CD8-positive, alpha-beta memory T cell (primary cell): Measurements from ENCODE around the gene CDKN1A. TPM values are rescaled to one million over a fixed set of nuclear protein-coding genes. Genes with fewer than 3 reads are reported as not detected.
A peak's percentile ranks its signal among the peaks of the same experiment; 100 is the strongest.

Experiments
- CTCF ChIA-PET: fragments of 350-600 bp; sonication (Branson Sonifier 250); formaldehyde crosslinking; loops from one replicate; lab custom pipeline; 2021; ENCODE audit warnings: antibody characterized with exemption; lab: Charles Lee
- POLR2A ChIA-PET: fragments of 350-600 bp; sonication (Branson Sonifier 250); formaldehyde crosslinking; loops from one replicate; lab custom pipeline; 2021; ENCODE audit warnings: antibody characterized with exemption; lab: Charles Lee
- DNase-seq, 5 donors: peaks; one replicate each; pipeline versions ENCODE4 v3.0.0 to v3.0.0-alpha.2; 2020 to 2022; ENCODE audit warnings: mixed read lengths in 1 of 5
- H3K27ac ChIP-seq: one replicate; pipeline ENCODE4 v1.7.0; 2013; ENCODE audit warnings: low read depth, mild to moderate bottlenecking, low read length, moderate library complexity
- H3K27me3 ChIP-seq: 2 replicates; pipeline ENCODE4 v1.7.0; 2013; ENCODE audit warnings: low read length, mild to moderate bottlenecking; ENCODE audit not compliant: insufficient read depth, poor library complexity, severe bottlenecking
- H3K36me3 ChIP-seq: 2 replicates; pipeline ENCODE4 v1.7.0; 2013; ENCODE audit warnings: mild to moderate bottlenecking, low read length, moderate library complexity; ENCODE audit not compliant: insufficient read depth
- H3K4me1 ChIP-seq: 2 replicates; pipeline ENCODE4 v1.7.0; 2013; ENCODE audit warnings: mild to moderate bottlenecking, low read length, moderate library complexity; ENCODE audit not compliant: insufficient read depth
- H3K4me3 ChIP-seq: 2 replicates; pipeline ENCODE4 v1.7.0; 2013; ENCODE audit warnings: mild to moderate bottlenecking, low read length
- H3K9me3 ChIP-seq: 2 replicates; pipeline ENCODE4 v1.7.0; 2013; ENCODE audit warnings: mild to moderate bottlenecking, low read length
- H3K27ac Mint-ChIP-seq, 8 donors: one replicate each; pipeline ENCODE4 v1.8.0; 2020 to 2021; ENCODE audit warnings: mixed read lengths in 8 of 8, mild to moderate bottlenecking in 6 of 8, inconsistent platforms in 3 of 8, moderate library complexity in 3 of 8
- H3K27me3 Mint-ChIP-seq, 2 donors: one replicate each; pipeline ENCODE4 v1.8.0; 2020 to 2021; ENCODE audit warnings: mixed read lengths in 2 of 2, mild to moderate bottlenecking in 1 of 2, moderate library complexity in 1 of 2
- H3K36me3 Mint-ChIP-seq, 3 donors: one replicate each; pipeline ENCODE4 v1.8.0; 2020 to 2021; ENCODE audit warnings: mixed read lengths in 3 of 3, inconsistent platforms in 1 of 3, mild to moderate bottlenecking in 1 of 3
- H3K4me1 Mint-ChIP-seq, 3 donors: one replicate each; pipeline ENCODE4 v1.8.0; 2020 to 2021; ENCODE audit warnings: mixed read lengths in 3 of 3, inconsistent platforms in 1 of 3, mild to moderate bottlenecking in 1 of 3
- H3K4me3 Mint-ChIP-seq, 7 donors: one replicate each; pipeline ENCODE4 v1.8.0; 2020 to 2021; ENCODE audit warnings: mixed read lengths in 7 of 7, mild to moderate bottlenecking in 6 of 7, moderate library complexity in 4 of 7, inconsistent platforms in 2 of 7
- H3K9me3 Mint-ChIP-seq, 5 donors: one replicate each; pipeline ENCODE4 v1.8.0; 2020 to 2022; ENCODE audit warnings: mixed read lengths in 5 of 5, mild to moderate bottlenecking in 3 of 5, moderate library complexity in 2 of 5, inconsistent platforms in 1 of 5
- polyA plus RNA-seq: library from polyadenylated mRNA; unstranded; fragments of 300-500 nt; fragmentation: Illumina TruSeq; gene quantifications from one replicate; pipeline ENCODE4 v1.2.3, GENCODE V29; 2021
- total RNA-seq, 2 experiments: library from RNA; stranded (reverse); gene quantifications; one replicate each; pipeline ENCODE4 v1.2.3, GENCODE V29; 2021

The CDKN1A gene
- total and polyA plus RNA-seq, 3 experiments from 2014 or later = 1.6 to 66.4 (median 64.7) TPM

DNA sequence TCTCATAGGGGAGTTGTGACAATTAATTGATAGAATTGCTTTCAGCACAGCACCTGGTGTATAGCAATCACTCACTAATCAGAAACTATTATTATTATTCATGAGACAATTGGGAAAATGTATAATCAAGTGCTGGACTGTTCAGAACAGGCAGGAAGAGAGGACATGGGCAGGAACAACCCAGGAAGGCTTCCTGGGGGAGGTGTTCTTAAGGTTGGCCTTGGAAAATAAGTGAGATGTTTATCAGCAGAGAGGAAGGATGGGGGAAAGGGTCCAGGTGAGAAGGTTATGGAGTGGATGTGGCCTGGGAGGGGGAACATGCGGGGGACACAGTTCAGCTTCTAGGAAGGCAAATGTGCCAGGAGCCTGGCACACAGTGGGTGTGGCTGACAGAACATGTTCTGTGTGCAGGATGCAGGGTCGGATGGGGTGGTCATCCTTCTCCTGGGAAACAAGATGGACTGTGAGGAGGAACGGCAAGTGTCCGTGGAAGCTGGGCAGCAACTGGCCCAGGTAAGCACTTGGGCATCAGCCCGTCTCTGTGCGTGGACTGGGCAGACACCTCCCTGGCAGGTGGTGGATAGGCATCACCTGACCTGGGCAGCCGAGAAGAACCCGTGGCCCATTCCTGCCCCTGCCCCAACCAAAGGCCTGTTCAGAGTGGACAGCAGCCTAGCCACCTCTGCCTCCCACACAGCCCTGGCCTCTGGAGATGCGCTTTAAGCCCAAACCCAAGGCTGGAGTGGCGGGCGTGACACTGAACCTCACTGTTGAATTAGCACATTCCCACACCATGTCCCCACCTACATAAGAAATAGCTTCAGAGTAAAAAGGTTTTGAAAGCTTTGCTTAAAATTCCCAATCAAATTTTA, 50.0 kb downstream of the CDKN1A start:
- no peak overlapping the region for H3K27ac ChIP-seq
- Mint-ChIP-seq H3K27ac (peak overlapping the region in 2 of 8 donors; percentile 13 to 74), H3K27me3 (no peaks in the 10 kb centered on the region), H3K36me3 (no peaks in the 10 kb centered on the region), H3K4me3 (peak overlapping the region in 1 of 7 donors; percentile 43), H3K9me3 (no peaks in the 10 kb centered on the region), H3K4me1 (peaks cover 12 to 15% (median 15%) of the 10 kb centered on the region in 3 donors)
- H3K27me3 ChIP-seq = no peaks in the 10 kb centered on the region
- ChIA-PET CTCF (no interaction called here), POLR2A (no interaction called here)
- H3K36me3 ChIP-seq = no peaks in the 10 kb centered on the region
- no peak for DNase-seq
- no peaks in the 10 kb centered on the region for H3K9me3 ChIP-seq
- H3K4me3 ChIP-seq = no peak overlapping the region
- no peaks in the 10 kb centered on the region for H3K4me1 ChIP-seq

DNA sequence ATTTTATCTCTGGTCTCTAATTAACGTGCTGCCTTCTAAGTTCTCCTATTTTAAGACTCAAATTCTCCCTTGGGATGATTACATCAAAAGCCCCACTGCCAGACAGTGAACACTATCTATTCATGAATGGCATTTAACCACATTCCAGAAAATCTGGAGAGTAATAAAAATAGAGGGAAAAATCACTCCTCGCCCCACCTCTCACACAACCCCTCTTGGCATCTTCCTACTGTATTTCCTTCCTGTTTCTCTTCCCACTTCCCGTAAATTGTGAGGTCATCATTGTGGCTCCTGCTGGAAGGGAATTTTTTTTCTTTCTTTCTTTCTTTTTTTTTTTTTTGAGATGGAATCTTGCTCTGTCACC, 50.6 kb downstream of the CDKN1A start:
- Histone ChIP-seq H3K27ac (no peak overlapping the region), H3K27me3 (no peaks in the 10 kb centered on the region), H3K9me3 (no peaks in the 10 kb centered on the region), H3K4me3 (no peak overlapping the region), H3K36me3 (no peaks in the 10 kb centered on the region), H3K4me1 (no peaks in the 10 kb centered on the region)
- Mint-ChIP-seq H3K4me3 (no peak overlapping the region), H3K36me3 (no peaks in the 10 kb centered on the region), H3K9me3 (no peaks in the 10 kb centered on the region), H3K27me3 (no peaks in the 10 kb centered on the region), H3K4me1 (peaks cover 12 to 15% (median 15%) of the 10 kb centered on the region in 3 donors), H3K27ac (peak overlapping the region in 1 of 8 donors; percentile 32)
- no peak for DNase-seq
- CTCF ChIA-PET = no interaction called here
- POLR2A ChIA-PET = no interaction called here

DNA sequence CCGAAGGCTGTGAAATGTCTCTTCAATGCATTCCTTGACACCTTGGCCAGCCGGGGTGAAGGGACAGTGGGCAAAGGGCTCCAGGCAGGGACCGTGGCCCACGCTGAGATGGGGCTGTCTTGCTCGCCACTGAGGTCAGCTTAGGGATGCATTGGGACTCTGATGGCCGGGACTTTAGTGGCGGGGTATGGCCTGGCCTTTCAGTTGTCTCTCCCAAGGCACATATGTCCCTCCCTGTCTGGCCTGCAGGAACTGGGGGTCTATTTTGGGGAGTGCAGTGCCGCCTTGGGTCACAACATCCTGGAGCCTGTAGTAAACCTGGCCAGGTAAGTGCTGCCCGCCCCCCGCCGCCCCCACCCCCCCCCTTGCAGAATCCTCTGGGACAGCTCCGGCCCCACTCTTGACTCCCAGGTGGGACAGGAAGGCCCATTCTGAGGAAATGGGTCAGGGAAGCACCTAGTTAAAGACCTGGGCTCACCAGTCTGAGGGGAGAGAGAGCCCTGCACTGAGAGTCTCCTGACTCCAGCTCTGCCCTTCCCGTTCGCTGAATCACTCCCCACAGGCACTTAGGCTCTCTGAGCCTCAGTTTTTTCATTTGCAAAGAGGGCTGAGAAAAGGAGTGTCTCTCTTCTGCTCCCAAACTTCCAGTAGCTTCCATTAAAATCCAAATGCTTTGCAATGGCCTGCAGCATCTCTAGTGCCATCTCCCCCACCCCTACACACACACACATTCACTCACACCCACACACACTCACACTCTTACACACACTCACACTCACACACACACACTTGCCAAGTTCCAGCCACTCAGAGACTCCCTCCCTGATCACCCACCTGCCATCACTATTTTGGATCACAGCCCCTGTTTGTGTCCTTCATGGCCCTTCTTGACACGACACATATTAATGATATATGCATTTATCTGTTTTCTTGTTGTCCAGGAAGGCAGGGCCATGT, 52.2 kb downstream of the CDKN1A start:
- no peak for DNase-seq

GRCh38 chr6:36731622-36732310, 53.3 kb downstream of the CDKN1A start:
- H3K36me3 ChIP-seq = no peaks in the 10 kb centered on the region
- ChIA-PET CTCF (interaction anchor here (1.3 kb wide), 1 partner anchor 28 kb away, joined by 3 read pairs; no protein-coding TSS in a partner anchor), POLR2A (no interaction called here)
- H3K4me3 Mint-ChIP-seq = no peak overlapping the region
- H3K27ac ChIP-seq = no peak overlapping the region
- no peaks in the 10 kb centered on the region for H3K27me3 ChIP-seq
- no peaks in the 10 kb centered on the region for H3K9me3 Mint-ChIP-seq
- H3K9me3 ChIP-seq = no peaks in the 10 kb centered on the region
- DNase-seq = no peak
- no peak overlapping the region for H3K27ac Mint-ChIP-seq
- peaks cover 19 to 20% (median 19%) of the 10 kb centered on the region in 3 donors for H3K4me1 Mint-ChIP-seq
- H3K27me3 Mint-ChIP-seq = peaks cover 0 to 3% of the 10 kb centered on the region in 2 donors
- H3K4me1 ChIP-seq = peaks cover 5% of the 10 kb centered on the region
- no peaks in the 10 kb centered on the region for H3K36me3 Mint-ChIP-seq
- H3K4me3 ChIP-seq = no peak overlapping the region

More for the DNA sequence above, 52.2 kb downstream of the CDKN1A start:
- no peaks in the 10 kb centered on the region for H3K27me3 ChIP-seq
- H3K4me1 ChIP-seq = peaks cover 5% of the 10 kb centered on the region
- Mint-ChIP-seq H3K27me3 (peaks cover 0 to 3% of the 10 kb centered on the region in 2 donors), H3K27ac (peak overlapping the region in 2 of 8 donors; percentile 6 to 35), H3K9me3 (no peaks in the 10 kb centered on the region), H3K4me1 (peaks cover 19 to 20% (median 19%) of the 10 kb centered on the region in 3 donors), H3K36me3 (no peaks in the 10 kb centered on the region), H3K4me3 (peak overlapping the region in 1 of 7 donors; percentile 10)
- H3K36me3 ChIP-seq = no peaks in the 10 kb centered on the region
- CTCF ChIA-PET = no interaction called here
- H3K9me3 ChIP-seq = no peaks in the 10 kb centered on the region
- POLR2A ChIA-PET = no interaction called here
- no peak overlapping the region for H3K4me3 ChIP-seq
- H3K27ac ChIP-seq = no peak overlapping the region

DNA sequence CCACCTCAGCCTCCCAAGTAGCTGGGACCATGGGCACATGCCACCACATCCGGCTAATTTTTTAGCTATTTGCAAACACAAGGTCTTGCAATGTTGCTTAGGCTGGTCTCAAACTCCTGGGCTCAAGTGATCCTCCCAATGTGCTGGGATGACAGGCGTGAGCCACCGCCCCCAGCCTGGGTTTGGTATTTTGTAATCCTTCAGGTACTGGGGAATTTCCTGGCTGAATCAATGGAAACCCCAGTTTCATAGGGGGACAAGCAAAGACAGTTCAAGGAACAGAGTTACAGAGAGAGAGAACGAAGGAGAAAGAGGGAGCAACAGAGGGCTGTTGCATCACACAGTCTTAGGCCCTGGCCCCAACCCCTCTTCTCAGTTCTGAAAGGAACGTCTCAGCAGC, 54.8 kb downstream of the CDKN1A start:
- POLR2A ChIA-PET = no interaction called here
- H3K9me3 ChIP-seq = no peaks in the 10 kb centered on the region
- Mint-ChIP-seq H3K27me3 (peaks cover 0 to 3% of the 10 kb centered on the region in 2 donors), H3K9me3 (no peaks in the 10 kb centered on the region), H3K36me3 (no peaks in the 10 kb centered on the region), H3K4me1 (peaks cover 5 to 10% (median 8%) of the 10 kb centered on the region in 3 donors), H3K27ac (no peak overlapping the region), H3K4me3 (no peak overlapping the region)
- no peaks in the 10 kb centered on the region for H3K36me3 ChIP-seq
- H3K4me3 ChIP-seq = no peak overlapping the region
- no peaks in the 10 kb centered on the region for H3K27me3 ChIP-seq
- no peak overlapping the region for H3K27ac ChIP-seq
- CTCF ChIA-PET = interaction anchor here (0.9 to 1.3 kb wide), 2 partner anchors 20 to 30 kb away, joined by 3 read pairs; no protein-coding TSS in a partner anchor
- DNase-seq = no peak
- H3K4me1 ChIP-seq = peaks cover 5% of the 10 kb centered on the region

DNA sequence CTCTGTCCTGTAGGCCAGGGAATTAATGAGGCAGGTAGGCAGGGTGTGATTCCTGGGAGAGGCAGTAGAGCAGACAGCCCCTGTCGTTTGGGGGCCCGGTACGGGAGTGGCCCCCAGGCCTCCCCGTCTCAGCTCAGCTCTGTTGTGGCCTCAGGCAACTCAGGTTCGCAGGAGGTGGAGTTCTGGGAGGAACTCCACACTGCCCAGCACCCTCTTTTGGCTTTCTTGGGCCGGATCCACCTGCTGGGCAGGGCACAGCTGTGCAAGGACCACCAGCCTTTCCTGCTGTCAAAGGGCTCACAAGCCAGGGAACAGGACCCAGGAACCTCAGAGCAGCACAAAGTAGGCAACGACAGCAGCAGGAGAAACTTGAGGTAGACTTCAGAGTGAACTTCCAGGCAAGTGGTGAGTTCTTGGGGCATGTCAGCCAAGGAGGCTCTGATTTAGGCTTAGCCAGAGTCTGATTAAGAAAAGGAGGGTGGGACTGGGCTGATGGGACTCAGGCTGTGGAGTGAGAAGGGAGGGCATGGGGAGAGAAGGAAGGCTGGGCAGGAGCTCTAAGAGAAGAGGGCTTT, 56.1 kb downstream of the CDKN1A start:
- POLR2A ChIA-PET = no interaction called here

More for the DNA sequence above, 56.1 kb downstream of the CDKN1A start:
- no peaks in the 10 kb centered on the region for H3K27me3 ChIP-seq
- no peaks in the 10 kb centered on the region for H3K9me3 Mint-ChIP-seq
- CTCF ChIA-PET = no interaction called here
- no peak for DNase-seq
- H3K36me3 Mint-ChIP-seq = no peaks in the 10 kb centered on the region
- peaks cover 4 to 7% (median 5%) of the 10 kb centered on the region in 3 donors for H3K4me1 Mint-ChIP-seq
- peaks cover 0 to 3% of the 10 kb centered on the region in 2 donors for H3K27me3 Mint-ChIP-seq
- H3K9me3 ChIP-seq = no peaks in the 10 kb centered on the region
- peak overlapping the region in 6 of 7 donors; percentile 17 to 80 (median 58) for H3K4me3 Mint-ChIP-seq
- H3K36me3 ChIP-seq = no peaks in the 10 kb centered on the region
- peak overlapping the region in 4 of 8 donors; percentile 21 to 80 (median 74) for H3K27ac Mint-ChIP-seq
- no peak overlapping the region for H3K27ac ChIP-seq
- peaks cover 5% of the 10 kb centered on the region for H3K4me1 ChIP-seq
- H3K4me3 ChIP-seq = no peak overlapping the region
